NCI-H510A treated with DMSO at 0.1 percent for 48 hours (cell line): Measurements from ENCODE around the gene UMAD1.
"Not testable (repeated sequence)": the region's sequence is repeated elsewhere in the genome, so short reads cannot be mapped to it uniquely, and the experiment has no call there.

Experiments
- DNase-seq: peaks from one replicate; lab custom pipeline; 2025; lab: John Stamatoyannopoulos, UW

Gene UMAD1

GRCh38 chr7:7798510-7798909 is 158.0 kb downstream of the UMAD1 start:
- DNase-seq: no peak

DNA sequence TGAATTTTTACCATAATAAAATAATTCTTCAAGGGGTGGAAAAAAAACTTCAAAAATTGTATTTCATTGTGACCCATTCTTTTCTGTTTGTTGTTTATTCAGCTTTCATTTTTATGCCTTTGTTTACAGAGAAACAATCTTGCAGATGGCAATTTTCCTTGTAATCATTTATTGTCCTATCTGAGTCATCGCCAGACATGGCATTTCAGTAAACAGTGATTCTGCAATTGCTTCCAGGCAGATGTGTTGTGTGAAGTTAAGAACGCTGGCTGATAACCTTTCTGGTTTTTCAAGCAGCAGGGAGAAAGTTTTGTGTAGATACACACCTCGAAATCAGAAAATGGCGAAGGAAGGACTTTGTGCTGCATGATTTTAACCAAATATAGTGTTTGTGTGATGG is 158.6 kb downstream of the UMAD1 start:
- no peak for DNase-seq

- DNase-seq: no peak
Measured at GRCh38 chr7:7802531-7802930, 162.0 kb downstream of the UMAD1 start.

DNA sequence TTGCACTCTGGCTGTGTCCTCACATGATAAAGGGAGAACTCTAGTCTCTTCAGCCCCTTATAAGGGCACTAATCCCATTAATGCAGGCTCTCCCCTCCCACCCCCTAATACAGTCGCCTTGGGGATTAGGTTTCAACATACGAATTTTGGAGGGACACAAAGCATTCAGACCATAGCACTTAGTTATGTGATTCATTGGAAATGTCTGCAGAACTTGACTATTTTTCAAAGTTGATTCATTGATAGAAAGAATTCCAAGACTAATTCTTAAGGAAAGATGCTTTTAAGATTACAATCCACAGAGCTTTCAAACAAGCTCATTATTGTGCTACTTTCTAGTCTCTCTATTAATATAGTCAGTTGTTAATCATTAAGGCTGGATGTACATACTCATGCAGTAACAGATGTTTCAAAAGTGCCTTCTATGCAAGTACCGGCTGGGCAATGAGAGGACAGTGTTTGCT is 163.2 kb downstream of the UMAD1 start:
- no peak for DNase-seq

DNA sequence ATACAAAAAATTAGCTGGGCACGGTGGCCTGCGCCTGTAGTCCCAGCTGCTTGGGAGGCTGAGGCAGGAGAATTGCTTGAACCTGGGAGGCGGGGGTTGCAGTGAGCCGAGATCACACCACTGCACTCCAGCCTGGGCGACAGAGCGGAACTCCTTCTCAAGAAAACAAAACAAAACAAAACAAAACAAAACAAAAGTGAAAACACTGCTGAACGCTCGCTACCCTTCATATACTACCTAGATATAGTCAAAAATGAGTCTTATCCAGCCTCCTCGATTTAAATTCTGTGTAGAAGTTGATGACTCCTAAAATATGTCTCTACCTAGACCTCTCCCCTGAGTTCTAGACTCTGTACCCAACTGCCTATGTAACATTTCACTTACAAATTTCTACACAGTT is 164.3 kb downstream of the UMAD1 start:
- not testable (repeated sequence) for DNase-seq

GRCh38 chr7:7805511-7806153 is 165.1 kb downstream of the UMAD1 start:
- DNase-seq: no peak

GRCh38 chr7:7808156-7808555 is 167.6 kb downstream of the UMAD1 start:
- no peak for DNase-seq

- no peak for DNase-seq
Measured at GRCh38 chr7:7808626-7809025, 168.1 kb downstream of the UMAD1 start.

- no peak for DNase-seq
Measured at GRCh38 chr7:7810380-7810779, 169.8 kb downstream of the UMAD1 start.

- DNase-seq: no peak
Measured at GRCh38 chr7:7810826-7811225, 170.3 kb downstream of the UMAD1 start.

DNA sequence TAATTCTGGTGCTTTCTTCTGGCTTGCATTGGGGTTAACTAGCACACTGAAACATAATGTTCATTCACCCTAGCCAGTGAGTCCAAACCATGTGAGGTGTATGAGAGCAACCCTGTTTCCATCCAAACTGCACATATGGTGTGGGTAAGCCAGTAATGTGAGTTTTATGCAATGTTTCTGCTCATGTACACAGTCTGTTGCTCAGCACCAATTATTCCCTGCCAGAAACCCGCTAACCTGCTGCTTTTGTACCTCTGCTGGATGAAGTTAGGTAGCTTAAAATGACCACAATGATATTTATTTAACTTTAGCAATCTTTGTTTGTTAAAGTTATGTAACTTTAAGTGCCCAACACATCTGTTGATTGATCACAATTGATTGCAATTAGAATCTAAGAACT is 171.6 kb downstream of the UMAD1 start:
- no peak for DNase-seq

GRCh38 chr7:7815395-7815794 is 174.8 kb downstream of the UMAD1 start:
- no peak for DNase-seq

GRCh38 chr7:7816084-7816483 is 175.5 kb downstream of the UMAD1 start:
- no peak for DNase-seq

DNA sequence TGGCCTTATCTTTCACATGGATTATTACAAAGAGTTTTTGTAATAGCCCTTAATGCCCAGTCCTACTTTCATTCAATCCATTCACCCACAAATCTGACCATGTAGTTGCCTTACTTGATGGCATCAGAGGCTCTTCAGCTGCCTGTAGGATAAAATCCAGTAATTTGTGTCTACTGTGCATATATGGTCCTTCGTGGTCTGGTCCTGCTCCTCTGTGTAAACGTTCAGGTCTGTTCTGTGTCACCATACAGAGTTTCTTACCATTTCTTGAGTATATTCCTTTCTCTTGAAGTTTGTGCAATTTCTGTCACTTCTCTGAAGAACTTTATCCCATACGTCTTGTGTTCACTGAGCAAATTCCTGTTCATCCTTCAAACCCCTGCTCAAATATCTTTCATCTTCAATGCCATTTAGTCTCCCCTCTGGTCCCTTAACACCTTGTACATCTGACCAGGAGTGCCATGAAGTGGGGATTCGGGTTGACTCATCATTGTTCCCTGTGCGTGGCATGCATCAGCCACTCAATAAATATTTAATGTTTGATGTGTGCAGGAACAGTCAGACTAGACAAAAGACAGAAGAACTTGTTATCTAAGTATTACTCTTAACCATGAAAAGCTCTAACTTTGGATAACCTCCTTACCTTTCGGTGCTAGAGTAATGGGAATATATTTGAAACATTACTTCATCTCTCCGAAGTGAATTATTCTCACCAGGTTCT is 176.4 kb downstream of the UMAD1 start:
- no peak for DNase-seq

GRCh38 chr7:7817748-7818147 is 177.2 kb downstream of the UMAD1 start:
- no peak for DNase-seq

GRCh38 chr7:7818179-7818578 is 177.6 kb downstream of the UMAD1 start:
- not testable (repeated sequence) for DNase-seq

DNA sequence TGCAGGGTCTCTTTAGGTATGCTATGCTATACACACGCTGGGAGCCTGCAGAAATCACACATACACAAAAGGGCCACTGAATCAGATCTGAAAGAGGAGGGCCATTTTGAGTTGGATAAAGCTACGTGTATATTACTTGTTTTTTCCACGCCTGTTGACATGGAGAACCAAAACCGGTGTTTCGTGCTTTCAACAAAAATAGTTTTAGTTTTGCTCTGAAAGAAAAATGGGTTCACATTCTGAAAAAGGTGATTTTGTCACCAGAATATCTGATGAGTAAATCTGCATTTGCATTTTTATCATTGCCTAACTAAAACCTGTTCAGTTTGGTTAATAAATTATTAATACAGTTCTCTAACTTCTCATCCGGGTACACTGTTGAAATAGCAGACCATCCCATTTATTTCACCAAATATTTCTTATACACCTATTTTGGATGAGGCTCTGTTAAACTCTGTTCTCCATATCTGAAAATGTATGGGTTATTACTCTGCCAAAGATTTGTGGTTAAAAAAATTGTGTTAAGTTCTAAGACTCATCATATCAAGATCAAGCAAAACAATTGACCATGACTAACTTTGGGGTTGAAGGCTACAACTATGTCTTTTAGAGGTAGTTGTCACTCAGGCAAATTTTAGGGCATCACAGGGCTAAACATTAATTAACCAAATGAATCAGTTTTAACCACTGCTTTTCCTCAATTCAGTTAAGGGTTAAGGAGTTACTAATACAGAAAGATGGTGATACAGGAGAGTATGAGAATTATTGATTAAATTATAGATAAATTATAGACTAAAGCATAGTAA is 179.1 kb downstream of the UMAD1 start:
- DNase-seq: no peak

DNA sequence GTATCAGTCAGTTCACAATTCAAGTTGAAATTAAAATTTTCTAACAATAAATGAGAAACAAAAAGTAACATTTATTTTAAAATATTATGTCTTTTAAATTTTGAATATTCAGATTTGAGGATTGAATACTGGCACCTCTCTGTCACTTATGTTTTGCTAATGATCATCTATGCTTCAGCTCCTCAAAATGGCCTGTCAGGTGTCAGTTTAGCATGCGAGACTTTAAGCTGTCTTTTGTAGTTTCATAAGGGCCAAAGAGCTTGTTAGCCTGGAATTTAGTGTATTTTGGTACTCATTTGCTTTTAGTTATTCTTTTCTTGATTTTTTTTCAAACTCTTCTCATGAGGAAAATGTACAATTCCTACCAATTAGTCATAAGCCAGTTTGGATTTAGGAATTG is 179.9 kb downstream of the UMAD1 start:
- no peak for DNase-seq

DNA sequence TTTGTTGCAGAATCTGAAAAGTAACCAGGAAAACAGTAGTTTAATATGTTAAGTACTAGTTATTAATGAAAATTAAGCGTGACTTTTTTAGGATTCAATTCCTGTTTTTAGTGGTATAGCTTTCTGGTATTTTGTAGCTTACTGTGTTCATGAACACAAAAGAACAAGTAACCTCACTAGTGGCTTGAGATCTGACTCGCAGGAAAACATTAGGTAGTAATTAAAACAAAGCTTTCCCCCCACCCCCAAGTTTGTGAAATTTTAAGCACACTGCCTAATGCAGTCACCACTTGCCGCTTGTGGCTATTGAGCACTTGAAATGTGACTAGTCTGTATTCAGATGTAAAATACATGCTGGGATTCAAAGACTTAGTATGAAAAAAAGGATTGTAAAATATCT is 180.4 kb downstream of the UMAD1 start:
- DNase-seq: no peak

GRCh38 chr7:7821517-7821916 is 181.0 kb downstream of the UMAD1 start:
- peak; percentile 80 for DNase-seq

DNA sequence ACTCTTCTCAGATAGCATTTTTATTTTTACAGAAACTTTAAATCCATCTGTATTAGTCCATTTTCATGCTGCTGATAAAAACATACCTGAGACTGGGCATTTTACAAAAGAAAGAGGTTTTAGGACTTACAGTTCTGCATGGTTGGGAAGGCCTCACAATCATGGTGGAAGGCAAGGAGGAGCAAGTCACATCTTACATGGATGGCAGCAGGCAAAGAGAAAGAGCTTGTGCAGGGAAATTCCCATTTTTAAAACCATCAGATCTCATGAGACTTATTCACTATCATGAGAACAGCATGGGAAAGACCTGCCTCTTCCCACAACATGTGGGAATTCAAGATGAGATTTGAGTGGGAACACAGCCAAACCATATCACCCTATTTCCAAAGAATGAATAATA is 184.7 kb downstream of the UMAD1 start:
- DNase-seq: not testable (repeated sequence)

GRCh38 chr7:7829667-7830066 is 189.1 kb downstream of the UMAD1 start:
- no peak for DNase-seq
